Measurements from ENCODE around the gene ANP32B.

The ANP32B gene

GRCh38 chr9:98043915-98044314 lies 60.8 kb downstream of the ANP32B start:
- Mint-ChIP-seq H3K27me3 (no peaks in the 10 kb centered on the region), H3K4me1 (peaks cover 41% of the 10 kb centered on the region), H3K9me3 (peaks cover 11% of the 10 kb centered on the region), H3K4me3 (no peak overlapping the region), H3K27ac (no peak overlapping the region), H3K36me3 (ENCODE audit: low read depth) (peaks cover 30% of the 10 kb centered on the region)
- DNase-seq (no peak), ATAC-seq (no peak)

DNA sequence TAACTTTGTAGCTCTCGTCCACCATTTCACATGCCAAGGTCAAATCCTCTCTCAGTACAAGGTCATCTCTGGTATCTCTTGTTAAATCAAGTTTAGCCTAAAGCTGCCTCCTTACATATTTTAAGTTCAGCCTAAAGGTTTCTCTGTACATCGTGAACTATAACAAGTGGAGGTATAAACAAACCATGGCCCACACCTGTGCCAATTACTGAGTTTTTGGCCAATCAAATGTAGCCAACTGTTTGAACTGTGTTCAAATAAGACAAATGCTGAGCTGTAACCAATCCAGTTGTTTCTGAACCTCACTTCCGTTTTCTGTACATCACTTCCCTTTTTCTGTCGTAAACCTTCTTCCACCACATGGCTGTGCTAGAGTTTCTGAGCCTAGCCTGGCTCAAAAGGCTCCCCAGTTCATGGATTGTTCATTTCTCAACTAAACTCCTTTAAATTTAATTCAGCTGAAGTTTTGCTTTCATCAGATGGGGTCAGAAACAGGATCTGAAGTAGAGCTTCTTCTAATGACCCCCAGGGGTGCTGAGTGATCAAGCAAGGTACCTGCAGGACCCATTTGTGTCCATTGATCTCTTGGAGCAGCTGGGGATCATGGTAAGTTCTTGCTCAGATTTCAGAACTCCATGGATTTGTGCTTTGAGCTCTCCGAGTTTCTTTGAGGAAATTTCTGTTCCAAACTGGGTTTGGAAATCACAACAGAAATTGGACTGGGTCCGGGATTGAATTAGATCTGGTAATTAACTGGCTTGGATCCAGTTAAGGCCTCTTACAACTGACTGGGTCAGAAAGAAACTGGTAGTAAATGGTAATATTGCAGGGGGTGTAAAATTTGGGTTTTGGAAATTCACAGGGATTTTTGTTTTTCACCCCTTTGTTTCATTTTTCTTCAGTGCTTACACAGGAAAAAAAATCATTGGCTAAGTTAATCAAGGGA lies 62.4 kb downstream of the ANP32B start:
- peak overlapping the region; percentile 92 for H3K4me3 Mint-ChIP-seq
- DNase-seq (peak; percentile 18), ATAC-seq (peak; percentile 90)

DNA sequence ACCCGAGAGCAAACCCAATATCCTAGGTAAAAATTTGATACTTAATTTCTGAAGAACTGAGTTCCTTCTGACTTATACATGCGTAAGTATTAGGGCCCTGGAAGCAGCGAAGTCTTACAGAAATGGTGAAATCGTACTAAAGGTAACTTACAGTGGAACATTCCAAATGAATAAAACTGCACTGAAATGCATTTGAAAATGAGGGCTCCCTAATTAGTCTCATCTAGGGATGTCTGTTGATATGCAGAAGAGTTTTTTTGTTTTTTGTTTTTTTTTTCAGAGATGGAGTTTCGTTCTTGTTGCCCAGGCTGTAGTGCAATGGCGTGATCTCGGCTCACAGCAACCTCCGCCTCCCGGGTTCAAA lies 63.0 kb downstream of the ANP32B start:
- H3K9me3 Mint-ChIP-seq = peaks cover 11% of the 10 kb centered on the region
- peak overlapping the region; percentile 90 for H3K27ac Mint-ChIP-seq
- H3K4me1 Mint-ChIP-seq = peaks cover 50% of the 10 kb centered on the region
- no peak for ATAC-seq
- H3K27me3 Mint-ChIP-seq = no peaks in the 10 kb centered on the region
- peak overlapping the region; percentile 92 for H3K4me3 Mint-ChIP-seq
- no peak for DNase-seq
- peaks cover 42% of the 10 kb centered on the region for H3K36me3 Mint-ChIP-seq (ENCODE audit: low read depth)

More for the DNA sequence above, 62.4 kb downstream of the ANP32B start:
- Mint-ChIP-seq H3K27me3 (no peaks in the 10 kb centered on the region), H3K9me3 (peaks cover 11% of the 10 kb centered on the region), H3K4me1 (peaks cover 50% of the 10 kb centered on the region), H3K27ac (peak overlapping the region; percentile 90), H3K36me3 (ENCODE audit: low read depth) (peaks cover 41% of the 10 kb centered on the region)

GRCh38 chr9:98047002-98047401 lies 63.9 kb downstream of the ANP32B start:
- peak overlapping the region; percentile 92 for H3K4me3 Mint-ChIP-seq
- H3K27ac Mint-ChIP-seq = peak overlapping the region; percentile 46
- peak; percentile 34 for ATAC-seq
- no peak for DNase-seq
- peaks cover 45% of the 10 kb centered on the region for H3K36me3 Mint-ChIP-seq (ENCODE audit: low read depth)
- peaks cover 53% of the 10 kb centered on the region for H3K4me1 Mint-ChIP-seq
- no peaks in the 10 kb centered on the region for H3K27me3 Mint-ChIP-seq
- peaks cover 11% of the 10 kb centered on the region for H3K9me3 Mint-ChIP-seq

GRCh38 chr9:98049288-98050072 lies 66.3 kb downstream of the ANP32B start:
- ATAC-seq = no peak
- Mint-ChIP-seq H3K27ac (peak overlapping the region; percentile 5), H3K4me3 (no peak overlapping the region), H3K27me3 (no peaks in the 10 kb centered on the region), H3K4me1 (peaks cover 53% of the 10 kb centered on the region), H3K9me3 (peaks cover 11% of the 10 kb centered on the region), H3K36me3 (ENCODE audit: low read depth) (peaks cover 53% of the 10 kb centered on the region)
- DNase-seq = no peak

DNA sequence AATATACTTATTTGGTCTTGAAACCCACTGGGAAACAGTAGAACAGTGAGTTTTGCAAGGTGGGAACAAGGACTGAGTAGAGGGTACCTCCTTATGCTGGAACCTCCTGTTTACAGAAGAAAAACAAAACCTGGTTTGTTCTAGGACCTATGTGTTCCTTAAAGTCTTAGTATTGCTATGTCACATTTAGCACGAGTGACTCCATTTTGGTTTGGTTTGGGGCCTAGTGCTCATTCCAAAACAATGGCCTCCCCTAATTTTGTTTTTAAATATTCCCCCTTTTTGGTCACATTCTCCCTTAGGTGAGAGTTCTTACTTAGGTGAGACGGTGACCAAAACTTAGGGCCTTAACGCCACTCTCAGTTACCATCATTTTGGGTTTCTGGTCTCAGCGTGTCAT lies 67.2 kb downstream of the ANP32B start:
- Mint-ChIP-seq H3K4me1 (peaks cover 47% of the 10 kb centered on the region), H3K27ac (no peak overlapping the region), H3K9me3 (peaks cover 6% of the 10 kb centered on the region), H3K27me3 (no peaks in the 10 kb centered on the region), H3K36me3 (ENCODE audit: low read depth) (peaks cover 53% of the 10 kb centered on the region), H3K4me3 (no peak overlapping the region)
- ATAC-seq = no peak
- no peak for DNase-seq

DNA sequence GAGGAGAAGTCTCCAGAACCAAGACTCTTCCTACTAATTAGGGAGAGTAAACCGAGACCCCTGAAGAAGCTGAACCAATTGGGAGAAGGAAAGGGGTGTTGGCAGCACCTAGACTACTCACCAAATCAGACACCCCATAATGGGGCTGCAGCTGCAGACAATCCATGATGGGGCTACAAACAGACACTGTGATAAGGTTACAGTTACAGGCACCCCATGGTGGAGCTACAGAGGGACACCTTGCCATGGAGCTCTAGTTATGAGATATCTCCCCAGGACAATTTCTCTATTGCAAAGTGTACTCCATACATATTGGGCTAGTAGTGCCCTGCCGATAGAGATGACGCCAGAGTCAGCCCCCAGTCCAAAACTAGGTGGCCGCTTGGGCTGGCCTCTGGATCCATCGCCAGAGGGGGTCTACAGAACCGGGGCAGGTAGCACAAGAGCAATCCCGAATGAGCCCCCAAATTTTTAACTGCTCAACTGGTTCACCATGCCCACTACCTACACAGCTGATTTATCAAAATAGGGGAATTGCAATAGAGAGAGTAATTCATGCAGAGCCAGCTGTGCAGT lies 71.3 kb downstream of the ANP32B start:
- no peak for ATAC-seq
- Mint-ChIP-seq H3K27ac (peak overlapping the region; percentile 2), H3K27me3 (no peaks in the 10 kb centered on the region), H3K4me3 (no peak overlapping the region), H3K4me1 (peaks cover 39% of the 10 kb centered on the region), H3K9me3 (no peaks in the 10 kb centered on the region), H3K36me3 (ENCODE audit: low read depth) (peaks cover 26% of the 10 kb centered on the region)
- DNase-seq = no peak

GRCh38 chr9:98056269-98057137 lies 73.4 kb downstream of the ANP32B start, which contains the start of gene NANS:
Gene NANS, plus strand, starts transcription at chr9:98056732. Its CDS starts 77 bp downstream, at chr9:98056809.
- H3K36me3 Mint-ChIP-seq (ENCODE audit: low read depth) = peaks cover 20% of the 10 kb centered on the region
- H3K4me1 Mint-ChIP-seq = peaks cover 35% of the 10 kb centered on the region
- DNase-seq (peak; percentile 94), ATAC-seq (peak; percentile 96)
- no peaks in the 10 kb centered on the region for H3K9me3 Mint-ChIP-seq
- H3K27me3 Mint-ChIP-seq = no peaks in the 10 kb centered on the region
- H3K4me3 Mint-ChIP-seq = peak within 1 kb of the TSS; percentile 99
- peak within 1 kb of the TSS; percentile 98 for H3K27ac Mint-ChIP-seq

- Mint-ChIP-seq H3K9me3 (no peaks in the 10 kb centered on the region), H3K27ac (peak overlapping the region; percentile 98), H3K4me1 (peaks cover 31% of the 10 kb centered on the region), H3K4me3 (peak overlapping the region; percentile 99), H3K27me3 (no peaks in the 10 kb centered on the region), H3K36me3 (ENCODE audit: low read depth) (peaks cover 18% of the 10 kb centered on the region)
- ATAC-seq (no peak), DNase-seq (no peak)
These were observed 74.1 kb downstream of the ANP32B start for GRCh38 chr9:98057138-98057799.

DNA sequence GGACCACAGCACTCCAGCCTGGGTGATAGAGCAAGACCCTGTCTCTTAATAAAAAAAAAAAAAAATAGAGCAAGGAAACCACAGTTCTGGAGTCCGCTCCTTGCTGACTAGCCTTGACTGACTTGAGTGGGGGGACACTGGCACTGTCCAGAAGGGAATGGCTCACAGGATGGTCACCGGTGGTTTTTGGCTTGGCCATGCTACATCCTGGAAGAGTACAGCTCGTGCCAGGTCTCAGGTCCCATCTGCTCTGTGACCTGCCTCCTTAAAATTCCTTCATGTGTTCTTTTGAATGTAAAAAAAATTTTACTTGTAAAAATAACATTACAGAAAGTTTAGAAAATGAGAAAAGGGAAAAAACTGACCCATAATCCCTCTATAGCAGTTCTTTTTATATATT lies 79.0 kb downstream of the ANP32B start:
- H3K27me3 Mint-ChIP-seq = no peaks in the 10 kb centered on the region
- no peak overlapping the region for H3K4me3 Mint-ChIP-seq
- no peak overlapping the region for H3K27ac Mint-ChIP-seq
- DNase-seq = no peak
- no peaks in the 10 kb centered on the region for H3K9me3 Mint-ChIP-seq
- H3K4me1 Mint-ChIP-seq = peaks cover 22% of the 10 kb centered on the region
- ATAC-seq = no peak
- peaks cover 37% of the 10 kb centered on the region for H3K36me3 Mint-ChIP-seq (ENCODE audit: low read depth)

- no peak for ATAC-seq
- H3K27ac Mint-ChIP-seq = no peak overlapping the region
- no peak for DNase-seq
- H3K27me3 Mint-ChIP-seq = no peaks in the 10 kb centered on the region
- H3K4me3 Mint-ChIP-seq = no peak overlapping the region
- H3K36me3 Mint-ChIP-seq (ENCODE audit: low read depth) = peaks cover 40% of the 10 kb centered on the region
- peaks cover under 1% of the 10 kb centered on the region for H3K4me1 Mint-ChIP-seq
- no peaks in the 10 kb centered on the region for H3K9me3 Mint-ChIP-seq
These were observed 81.7 kb downstream of the ANP32B start for GRCh38 chr9:98064623-98065392.

Measured in activated naive CD8-positive, alpha-beta T cell treated with anti-CD3 and anti-CD28 coated beads, Interleukin-2, amount 50 U/mL, for 24 hours (primary cell).